NCI-H510A treated with DMSO at 0.1 percent for 48 hours (cell line): Measurements from ENCODE around the gene SERPINA3.

ENCODE experiments used
- DNase-seq: peaks from one replicate; lab custom pipeline; 2025; lab: John Stamatoyannopoulos, UW

The SERPINA3 gene

DNA sequence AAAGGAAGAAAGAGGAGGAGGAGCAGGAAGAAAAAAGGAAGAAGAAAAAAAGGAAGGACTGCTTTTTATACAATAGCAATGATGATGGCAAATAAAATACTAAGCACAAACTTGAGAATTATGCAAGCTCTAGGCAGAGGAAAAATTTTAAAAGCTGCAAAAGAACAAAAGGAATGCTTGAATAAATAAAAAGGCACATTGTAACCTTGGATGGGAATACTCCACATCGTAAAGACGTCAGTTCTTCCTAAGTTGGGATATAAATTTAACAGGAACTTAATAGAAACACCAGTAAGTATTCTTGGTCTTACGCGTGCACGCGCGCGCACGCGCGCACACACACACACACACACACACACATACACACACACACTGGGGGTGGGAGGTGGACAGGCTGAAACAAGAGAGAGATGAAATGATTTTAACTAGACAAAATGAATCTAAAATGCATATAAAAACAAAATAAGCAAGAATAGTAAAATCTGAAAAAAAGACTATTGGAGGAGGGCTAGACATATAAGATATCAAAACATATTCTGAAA is 43.0 kb downstream of the SERPINA3 start:
- DNase-seq, result no peak

DNA sequence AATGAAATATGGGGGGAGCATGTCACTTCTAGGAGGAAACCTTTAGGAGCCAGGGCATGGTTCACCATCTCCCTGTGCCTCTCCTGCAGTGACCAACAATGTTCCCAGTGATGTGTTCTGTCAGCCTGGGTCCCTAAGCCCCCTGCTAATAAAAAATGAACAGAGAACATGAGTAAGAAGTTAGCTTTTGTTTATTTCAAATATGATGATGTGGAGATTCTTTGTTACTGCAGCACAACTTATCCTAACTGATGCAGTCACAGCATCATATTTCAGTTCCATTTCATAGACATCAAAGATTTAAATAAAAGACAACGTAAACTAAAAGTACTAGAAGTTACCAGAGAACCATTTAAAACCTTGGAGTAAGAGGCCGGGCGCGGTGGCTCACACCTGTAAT is 43.9 kb downstream of the SERPINA3 start:
- DNase-seq, result no peak

DNA sequence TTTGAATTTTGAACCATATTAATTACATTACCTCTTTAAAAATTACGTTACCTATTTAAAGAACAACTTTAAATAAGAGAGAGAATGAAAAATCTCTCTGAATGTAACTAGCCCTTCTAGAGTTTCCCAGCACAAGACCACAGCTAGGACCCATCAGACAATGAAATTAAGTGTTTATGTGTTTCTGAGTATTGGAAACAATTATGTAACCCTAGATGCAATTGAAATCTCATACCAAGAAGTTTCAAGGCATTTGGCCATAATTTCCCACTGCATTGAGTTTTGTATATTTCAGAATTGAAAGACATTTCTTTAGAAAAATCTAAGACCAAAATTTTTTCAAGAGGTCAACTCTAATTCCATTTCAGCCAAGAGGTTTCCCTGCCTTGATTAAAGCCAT is 47.1 kb downstream of the SERPINA3 start:
- DNase-seq, result no peak

DNA sequence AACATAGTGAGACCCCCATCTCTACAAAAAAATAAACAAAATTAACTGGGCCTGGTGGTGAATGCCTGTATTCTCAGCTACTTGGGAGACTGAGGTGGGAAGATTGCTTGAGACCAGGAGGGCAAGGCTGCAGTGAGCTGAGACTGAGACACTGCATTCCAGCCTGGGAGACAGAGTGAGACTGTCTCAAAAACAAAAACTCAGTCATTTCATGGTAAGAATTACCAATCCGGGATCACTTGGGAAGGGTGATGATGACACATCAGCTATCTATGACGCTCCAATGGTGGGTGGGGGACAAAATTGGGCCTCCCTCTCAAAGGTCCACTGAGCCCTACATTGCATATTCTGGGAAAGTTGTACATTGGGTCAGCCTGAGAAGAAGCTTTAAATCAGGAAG is 47.7 kb downstream of the SERPINA3 start:
- no peak for DNase-seq

DNA sequence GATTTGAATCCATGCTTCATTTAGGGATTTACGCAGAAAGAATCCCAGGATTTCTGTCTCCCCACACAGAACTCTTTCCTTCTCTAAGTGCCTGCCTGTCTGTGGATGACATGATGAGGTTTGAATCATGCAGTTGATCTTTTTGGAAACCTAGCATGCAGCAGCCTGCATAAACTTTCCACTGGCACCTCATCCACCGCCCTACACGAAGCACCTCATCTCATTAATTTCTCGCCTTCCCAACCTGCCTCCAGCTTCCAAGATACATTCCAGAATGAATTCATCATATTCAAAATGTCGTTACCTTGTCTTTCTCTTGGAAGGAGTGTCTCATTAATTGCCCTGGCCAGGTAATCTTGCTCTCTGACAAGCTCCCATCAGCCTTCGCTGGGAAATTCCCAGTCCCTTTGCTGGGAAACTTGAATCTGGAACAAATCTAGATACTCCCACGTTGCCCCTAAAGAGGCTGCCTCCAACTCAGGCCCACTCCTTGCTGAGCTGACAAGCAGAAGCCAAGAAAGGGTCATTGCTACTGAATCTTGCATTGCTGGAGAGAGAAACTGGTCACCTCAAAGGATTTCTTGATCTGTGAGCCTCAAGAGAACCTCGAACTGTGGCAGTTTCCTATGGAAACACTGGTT is 48.2 kb downstream of the SERPINA3 start:
- no peak for DNase-seq

DNA sequence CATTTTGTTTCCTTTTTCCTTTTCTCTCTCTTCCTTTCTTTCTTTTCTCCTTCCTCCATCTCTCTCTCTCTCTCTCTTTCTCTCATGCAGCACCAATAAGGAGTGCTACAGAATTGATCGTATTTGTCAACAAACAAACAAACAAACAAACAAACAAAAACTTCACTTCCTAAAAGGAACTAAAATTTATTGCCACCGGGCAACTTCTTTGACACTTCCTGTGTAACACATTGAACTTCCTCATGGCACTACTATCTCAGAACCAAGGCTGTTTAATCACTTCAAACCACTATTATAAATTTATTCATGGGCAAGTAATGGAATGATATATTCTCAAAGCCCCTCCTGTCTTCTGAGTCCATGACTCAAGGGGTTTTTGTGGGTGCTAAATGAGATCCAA is 51.3 kb downstream of the SERPINA3 start:
- no peak for DNase-seq

DNA sequence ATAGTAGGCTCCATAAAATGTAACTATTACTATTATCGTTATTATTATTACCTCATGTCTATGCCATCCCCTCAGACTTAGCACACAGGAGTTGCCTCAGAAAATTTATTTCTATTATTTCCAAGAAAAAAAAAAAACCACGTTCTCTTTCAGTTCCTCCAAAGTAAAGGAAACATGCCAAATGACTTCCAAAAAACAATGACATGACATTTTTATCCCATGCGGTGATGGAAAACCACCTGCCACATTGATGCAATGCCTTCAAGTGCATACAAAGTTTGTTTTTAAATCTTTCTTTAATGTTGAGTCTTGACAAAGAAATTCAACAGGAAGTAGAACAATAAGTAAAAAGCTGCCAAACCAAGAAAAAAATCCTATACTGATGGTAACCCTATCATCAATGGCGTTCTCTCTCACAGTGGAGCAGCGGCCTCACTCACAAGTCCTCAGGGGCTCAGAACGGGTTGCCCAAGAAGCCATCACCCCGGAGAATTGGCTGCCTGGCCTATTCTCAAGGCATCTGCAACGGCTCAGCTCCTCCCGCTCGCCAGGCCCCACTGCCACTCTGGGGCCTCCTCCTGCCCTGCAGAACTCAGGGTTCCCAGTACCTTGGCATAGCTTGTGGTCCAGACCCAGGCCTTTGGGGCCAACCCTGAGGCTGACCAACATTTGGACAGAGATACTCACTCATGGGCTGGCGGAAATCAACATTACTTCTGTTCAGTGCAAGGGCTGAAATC is 51.9 kb downstream of the SERPINA3 start:
- DNase-seq, result no peak

DNA sequence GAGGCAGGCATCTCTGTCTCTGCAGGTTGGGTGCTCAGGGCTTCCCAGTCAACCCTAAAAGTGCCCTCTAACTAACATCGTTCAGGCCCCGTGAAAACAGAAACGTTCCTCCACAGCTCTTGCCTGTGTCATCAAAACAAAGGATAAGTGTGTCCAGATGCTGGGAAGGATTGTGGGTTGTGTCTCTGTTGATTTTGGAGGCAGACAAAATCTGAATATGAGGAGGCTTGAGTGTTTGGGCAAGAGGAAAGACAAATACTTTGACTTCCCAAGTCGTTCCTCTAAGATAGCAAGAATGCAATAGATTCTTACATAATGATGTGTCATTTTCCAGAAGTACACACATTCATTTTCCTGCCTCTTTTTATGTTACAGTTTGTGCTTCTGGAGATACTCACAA is 52.9 kb downstream of the SERPINA3 start:
- no peak for DNase-seq

DNA sequence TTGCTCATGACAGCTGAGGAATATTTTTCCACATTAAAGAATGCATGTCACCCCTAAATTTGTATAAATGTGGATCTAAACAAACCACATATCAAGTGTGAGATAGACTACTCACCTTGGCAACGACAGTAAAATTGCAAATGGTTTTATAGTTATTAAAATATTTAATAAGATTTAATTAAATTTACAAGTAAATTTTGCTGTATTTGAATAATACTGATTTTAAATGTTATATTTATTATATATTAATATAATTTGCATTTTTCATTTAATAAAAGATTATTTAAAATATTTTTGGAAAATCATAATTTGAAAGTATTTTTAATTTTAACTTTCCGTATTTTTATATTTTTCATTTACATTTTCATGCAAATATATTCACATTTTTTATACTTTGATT is 53.4 kb downstream of the SERPINA3 start:
- no peak for DNase-seq

DNA sequence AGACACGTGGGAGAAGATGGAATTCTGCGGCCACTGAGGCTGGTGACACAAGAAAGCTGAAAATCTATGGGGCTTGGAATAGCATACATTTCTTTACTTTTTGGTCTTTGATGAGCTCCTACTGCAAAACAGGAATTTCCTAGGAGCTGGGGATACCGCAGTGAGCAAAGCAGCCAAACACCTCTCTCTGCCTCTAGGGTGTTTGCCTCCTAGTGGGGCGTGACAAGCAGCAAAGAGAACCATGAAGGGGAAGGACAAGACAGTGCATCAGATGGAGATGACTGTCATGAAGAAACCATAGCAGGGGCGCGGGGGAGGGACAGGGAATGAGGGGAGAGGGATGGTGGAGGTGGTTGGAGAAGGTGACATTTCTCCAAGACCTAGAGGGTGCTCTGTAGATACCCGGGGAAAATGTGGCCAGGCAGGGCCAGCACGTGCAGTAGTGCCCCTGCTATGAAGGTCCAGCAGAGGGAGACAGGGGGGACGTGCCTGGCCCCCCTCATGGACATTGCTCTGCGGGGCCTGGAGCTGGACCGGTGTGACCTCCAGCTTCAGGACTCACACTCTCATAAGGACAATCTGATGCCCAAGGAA is 58.6 kb downstream of the SERPINA3 start:
- DNase-seq, result no peak

DNA sequence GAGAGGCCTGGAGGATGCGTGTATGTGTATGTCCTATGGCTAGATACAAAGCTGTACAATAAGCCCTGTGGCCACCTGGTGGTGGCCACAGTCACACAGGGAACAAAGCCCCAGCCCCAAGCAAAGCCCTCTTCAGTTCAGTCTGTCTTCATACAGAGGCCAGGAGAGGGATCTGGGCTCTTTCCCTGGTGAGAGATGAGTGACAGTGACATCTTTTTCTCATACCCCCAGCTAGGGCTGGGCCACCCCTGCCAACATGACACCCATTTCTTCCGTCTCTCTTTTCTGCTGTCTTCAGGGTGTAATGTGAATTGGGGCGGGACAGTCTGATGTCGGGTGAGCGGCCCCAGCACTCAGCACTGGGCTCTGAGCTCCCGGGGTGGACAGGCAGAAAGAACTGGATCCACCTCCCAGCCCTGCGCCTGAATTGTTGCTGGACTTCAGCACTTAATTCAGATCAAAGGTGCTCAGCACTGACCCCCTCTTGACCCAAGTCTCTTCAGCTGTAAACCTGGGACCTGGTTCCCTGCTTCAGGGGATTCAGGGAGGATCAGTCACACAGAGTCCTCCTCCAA is 59.8 kb downstream of the SERPINA3 start:
- DNase-seq, result no peak

DNA sequence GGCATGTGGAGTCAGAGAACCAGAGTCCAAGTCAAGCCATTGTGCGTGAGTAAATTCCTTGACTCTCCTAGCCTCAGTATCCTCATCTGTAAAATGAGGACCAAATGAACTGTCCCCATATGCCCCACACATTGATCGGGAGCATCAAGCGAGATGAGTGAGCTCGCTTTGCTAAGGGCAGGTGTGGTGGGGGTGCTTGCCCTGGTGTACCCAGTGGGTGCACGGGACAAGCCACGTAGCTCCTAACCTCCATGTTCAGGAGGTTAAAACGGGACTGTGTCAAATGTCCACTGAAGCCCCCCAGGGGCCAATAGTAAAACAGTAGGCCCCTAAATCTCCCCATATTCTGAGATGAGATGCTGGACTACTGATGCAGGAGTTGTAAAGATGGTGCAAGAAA is 60.9 kb downstream of the SERPINA3 start:
- DNase-seq, result no peak
